NCI-H82 treated with DMSO at 0.1 percent for 48 hours (cell line): ENCODE results near the gene ROBO3.

ENCODE experiments used
- DNase-seq: peaks from one replicate; lab custom pipeline; 2025; ENCODE audit not compliant: unreplicated experiment; lab: John Stamatoyannopoulos, UW

ROBO3 gene, protein sequence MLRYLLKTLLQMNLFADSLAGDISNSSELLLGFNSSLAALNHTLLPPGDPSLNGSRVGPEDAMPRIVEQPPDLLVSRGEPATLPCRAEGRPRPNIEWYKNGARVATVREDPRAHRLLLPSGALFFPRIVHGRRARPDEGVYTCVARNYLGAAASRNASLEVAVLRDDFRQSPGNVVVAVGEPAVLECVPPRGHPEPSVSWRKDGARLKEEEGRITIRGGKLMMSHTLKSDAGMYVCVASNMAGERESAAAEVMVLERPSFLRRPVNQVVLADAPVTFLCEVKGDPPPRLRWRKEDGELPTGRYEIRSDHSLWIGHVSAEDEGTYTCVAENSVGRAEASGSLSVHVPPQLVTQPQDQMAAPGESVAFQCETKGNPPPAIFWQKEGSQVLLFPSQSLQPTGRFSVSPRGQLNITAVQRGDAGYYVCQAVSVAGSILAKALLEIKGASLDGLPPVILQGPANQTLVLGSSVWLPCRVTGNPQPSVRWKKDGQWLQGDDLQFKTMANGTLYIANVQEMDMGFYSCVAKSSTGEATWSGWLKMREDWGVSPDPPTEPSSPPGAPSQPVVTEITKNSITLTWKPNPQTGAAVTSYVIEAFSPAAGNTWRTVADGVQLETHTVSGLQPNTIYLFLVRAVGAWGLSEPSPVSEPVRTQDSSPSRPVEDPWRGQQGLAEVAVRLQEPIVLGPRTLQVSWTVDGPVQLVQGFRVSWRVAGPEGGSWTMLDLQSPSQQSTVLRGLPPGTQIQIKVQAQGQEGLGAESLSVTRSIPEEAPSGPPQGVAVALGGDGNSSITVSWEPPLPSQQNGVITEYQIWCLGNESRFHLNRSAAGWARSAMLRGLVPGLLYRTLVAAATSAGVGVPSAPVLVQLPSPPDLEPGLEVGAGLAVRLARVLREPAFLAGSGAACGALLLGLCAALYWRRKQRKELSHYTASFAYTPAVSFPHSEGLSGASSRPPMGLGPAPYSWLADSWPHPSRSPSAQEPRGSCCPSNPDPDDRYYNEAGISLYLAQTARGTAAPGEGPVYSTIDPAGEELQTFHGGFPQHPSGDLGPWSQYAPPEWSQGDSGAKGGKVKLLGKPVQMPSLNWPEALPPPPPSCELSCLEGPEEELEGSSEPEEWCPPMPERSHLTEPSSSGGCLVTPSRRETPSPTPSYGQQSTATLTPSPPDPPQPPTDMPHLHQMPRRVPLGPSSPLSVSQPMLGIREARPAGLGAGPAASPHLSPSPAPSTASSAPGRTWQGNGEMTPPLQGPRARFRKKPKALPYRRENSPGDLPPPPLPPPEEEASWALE (N-terminal part only)

DNA sequence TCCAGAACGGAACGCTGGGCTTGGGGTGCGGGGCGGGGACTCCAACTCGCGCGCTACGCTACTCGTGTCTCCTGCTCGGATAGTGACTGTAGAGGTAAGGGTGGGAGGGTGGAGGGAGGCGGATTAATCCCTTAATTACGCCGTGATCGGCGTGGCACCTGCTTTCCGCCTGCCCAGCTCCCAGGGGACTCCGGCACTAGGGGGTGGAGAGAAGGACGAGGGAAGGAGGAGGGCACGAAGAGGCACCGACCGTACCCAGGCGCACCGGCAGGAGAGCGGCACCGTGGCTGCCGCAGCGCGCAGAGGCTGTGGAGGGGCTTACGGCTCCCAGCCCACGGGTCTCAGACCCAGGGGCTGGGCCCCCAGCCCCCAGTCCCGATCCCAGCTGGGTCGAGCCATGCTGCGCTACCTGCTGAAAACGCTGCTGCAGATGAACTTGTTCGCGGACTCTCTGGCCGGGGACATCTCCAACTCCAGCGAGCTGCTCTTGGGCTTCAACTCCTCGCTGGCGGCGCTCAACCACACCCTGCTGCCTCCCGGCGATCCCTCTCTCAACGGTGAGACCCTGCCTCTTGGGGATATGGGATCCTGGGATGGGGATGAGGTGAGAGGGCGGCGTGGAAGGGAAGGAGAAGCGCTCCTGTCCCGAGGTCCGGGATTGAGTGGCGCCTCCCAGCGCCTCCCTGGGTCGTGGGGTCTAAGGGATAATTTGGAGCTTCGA, at the start of gene ROBO3:
Gene ROBO3, plus strand, starts transcription at position 252 of the 721 bp plus-strand sequence. Its CDS starts 146 bp downstream, at position 398.
- peak; percentile 13 for DNase-seq

DNA sequence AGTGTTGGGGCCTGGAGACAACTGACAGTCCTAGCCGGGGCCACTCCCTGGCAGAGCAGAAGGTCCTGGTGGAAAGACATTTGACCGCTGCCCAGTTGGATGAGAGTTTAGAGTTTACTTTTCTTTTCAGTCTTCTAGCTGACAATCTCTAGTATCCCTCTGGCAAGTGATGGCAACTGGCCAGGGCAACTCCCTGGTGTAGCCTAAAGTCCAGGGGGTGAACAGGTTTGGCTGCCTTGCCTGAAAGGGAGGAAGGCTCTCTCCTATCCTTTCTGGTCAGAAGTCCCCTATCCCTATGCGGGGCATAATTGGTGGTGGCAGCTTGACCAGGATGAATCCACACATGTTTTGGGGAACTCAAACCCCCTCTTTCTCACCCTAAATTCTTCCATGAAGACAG, 48.2 kb upstream of the ROBO3 start:
- DNase-seq: no peak

DNA sequence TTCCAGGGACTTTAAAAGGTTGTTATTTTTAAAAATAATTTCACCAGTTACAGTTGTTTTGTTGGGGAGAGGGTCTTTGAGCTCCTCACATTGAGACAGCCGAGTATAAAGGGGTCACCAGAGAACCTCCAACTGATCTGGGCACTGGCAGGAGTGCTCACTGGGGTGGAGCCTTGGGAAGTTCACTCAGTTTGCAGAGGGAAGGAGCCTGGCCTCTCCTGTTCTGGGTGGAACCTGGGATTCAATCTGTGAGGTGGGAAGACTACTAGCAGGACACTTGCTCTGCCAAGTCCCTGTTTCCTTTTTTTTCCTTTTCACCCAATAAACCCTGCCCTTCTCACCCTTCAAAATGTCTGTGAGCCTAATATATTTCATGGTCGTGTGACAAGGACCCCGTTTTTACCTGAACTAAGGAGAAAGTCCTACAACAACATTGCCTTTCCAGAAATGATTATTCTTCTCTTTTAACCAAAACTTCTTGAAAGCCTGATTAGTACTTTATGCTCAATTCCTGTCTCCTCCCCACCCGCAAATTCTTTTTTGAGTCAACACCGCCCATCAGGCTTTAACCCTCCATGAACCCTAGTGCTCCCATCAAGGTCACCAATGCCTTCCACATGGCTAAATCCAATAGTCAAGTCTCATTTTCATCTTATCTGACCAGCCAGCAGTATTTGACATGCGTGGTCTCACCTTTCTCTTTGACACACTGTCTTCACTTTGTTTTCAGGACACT, 43.1 kb upstream of the ROBO3 start:
- DNase-seq: no peak

DNA sequence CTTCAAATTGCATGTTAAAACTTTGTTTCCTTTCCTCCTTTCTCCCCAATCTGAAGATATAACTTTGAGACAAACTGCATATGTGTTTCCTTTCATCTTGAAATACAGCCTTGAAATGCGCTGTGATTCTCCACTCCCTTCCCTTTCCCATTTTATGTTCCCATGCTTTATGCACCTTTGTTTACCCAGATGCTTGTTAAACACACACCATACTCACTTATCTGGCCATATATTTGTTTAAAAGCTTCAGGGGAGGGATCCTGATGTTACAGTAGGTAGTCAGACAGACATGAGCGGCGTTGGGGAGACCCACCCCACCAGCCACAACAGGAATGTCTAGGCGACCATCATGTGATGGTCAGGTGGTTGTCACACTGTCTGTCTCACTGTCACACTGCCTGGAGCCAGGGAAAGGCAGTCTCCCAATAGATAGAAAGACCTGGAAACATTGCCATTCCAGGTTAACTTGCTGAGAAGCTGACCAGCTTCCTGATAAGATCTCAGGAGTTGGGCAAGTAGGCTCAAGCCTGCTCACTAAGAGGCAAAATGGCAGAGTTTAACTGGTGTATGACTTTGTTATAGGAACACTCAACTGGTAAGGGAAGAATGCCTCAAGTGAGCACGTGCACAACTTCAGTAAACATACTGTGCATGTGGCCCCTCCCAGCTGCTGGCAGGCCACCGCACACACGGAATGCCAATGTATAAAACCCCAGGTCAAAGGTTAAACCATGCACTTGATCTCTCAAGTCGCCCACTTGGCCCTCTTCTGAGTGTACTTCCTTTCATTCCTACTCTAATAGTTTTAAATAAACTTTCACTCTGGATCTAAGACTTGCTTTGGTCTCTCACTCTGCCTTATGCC, 41.5 kb upstream of the ROBO3 start:
- no peak for DNase-seq

DNA sequence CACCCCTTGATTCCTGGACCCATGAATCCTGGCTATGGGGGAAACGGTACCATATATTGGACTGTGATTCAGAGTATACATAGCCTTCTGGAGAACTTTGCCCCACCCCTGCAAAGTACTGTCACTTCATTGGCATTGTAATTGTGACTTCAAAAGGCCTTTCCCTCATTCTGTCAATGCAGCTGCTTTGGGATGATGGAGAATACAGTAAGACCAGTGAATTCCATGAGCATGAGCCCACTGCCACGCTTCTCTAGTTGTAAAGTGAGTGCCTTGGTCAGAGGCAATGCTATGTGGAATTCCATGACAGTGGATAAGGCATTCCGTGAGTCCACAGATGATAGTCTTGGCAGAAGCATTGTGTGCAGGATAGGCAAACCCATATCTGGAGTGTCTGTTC, 39.4 kb upstream of the ROBO3 start:
- no peak for DNase-seq

DNA sequence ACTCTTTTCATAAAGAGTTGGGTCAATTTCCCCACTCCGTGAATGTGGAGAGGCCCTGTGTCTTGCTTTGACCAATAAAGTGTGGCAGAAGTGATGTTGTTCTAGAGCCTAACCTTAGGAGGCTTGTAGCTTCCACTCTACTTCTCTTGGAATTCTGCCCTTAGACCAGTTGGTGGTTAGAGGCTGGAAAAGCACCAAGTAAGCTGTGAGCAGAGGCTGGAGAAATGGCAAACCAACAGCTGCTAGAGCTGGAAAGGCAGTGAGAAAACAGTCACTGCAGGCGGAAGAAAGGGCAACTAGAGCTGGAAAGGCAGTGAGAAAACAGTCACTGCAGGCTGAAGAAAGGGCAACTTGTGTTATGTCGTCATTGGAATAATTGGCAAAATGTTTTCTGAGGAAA, 35.2 kb upstream of the ROBO3 start:
- no peak for DNase-seq

DNA sequence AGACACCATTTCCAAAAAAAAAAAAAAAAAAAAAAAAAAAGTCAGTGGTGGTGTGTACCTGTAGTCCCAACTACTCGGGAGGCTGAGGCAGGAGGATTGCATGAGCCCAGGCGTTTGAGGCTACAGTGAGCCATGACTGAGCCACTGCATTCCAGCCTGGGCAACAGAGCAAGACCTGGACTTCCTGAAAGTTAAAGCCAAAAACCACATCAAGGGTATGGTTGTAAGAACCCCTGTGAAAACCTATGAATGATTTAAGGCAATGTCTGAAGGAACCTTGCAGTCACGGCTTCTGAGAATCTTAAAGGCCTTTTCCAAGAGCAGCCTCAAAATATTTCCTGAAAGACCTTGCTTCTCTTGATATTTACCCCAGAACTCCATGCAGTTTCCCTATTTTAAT, 34.5 kb upstream of the ROBO3 start:
- DNase-seq: no peak

DNA sequence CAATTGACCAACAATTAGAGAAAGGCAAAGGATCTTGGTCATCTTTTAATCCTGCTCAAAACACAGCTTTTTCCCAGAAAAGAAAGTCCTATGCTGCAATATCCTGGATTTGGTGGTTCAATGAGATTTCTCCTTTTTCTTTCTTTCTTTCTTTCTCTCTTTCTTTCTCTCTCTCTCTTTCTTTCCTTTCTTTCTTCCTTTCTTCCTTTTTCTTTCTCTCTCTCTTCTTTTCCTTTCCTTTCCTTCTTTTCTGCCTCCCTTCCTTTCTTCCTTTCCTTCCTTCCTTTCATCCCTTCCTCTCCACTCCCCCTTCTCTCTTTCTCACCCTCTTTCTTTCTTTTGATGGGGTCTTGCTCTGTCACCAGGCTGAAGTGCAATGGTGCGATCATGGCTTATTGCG, 33.3 kb upstream of the ROBO3 start:
- no peak for DNase-seq

DNA sequence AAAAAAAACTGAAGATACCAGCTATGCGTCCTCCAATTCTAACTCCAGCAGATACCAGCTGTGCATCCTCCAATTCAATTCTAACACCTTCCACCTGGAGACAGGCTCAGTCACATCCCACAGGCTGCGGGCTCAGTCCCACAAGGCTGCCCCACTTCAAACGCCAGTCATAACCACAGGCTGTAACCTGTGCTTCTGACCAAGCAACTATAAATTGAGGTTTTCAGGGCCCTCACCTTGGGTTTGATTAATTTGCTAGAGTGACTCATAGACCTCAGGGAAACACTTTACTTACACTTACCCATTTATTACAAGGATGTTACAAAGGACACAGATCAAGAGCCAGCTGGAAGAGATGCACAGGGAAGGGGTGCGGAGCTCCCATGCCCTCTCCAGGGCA, 32.7 kb upstream of the ROBO3 start:
- DNase-seq: no peak

DNA sequence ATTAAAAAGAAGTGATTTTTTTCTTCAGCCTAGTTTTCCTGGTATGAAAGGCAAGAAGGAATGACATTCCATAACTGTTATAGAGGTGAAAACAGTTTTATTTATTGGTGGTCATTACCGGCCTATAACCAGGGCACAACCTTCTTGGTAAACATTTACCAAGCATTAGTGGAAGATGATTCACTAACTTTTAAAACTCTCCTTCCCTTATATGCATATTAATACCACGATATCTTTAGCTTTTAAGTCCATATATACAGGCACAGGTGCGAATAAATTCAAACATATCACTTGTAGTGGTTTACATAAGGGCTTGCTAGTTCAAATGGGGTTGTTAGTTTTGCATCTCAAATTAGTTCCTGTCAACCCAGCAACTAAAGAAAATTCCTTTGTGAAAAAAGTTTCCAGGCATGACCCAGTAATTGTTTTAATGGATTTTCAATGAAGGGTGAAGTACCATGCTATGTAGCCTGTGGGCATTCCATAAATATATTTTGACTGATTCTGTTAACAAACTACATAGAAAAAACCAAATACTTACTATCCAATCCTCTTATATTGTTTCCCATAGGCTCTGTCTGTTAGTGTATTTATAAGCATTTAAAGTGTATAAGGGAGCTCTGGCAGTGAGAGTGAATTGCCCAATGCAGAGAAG, 30.6 kb upstream of the ROBO3 start:
- no peak for DNase-seq

DNA sequence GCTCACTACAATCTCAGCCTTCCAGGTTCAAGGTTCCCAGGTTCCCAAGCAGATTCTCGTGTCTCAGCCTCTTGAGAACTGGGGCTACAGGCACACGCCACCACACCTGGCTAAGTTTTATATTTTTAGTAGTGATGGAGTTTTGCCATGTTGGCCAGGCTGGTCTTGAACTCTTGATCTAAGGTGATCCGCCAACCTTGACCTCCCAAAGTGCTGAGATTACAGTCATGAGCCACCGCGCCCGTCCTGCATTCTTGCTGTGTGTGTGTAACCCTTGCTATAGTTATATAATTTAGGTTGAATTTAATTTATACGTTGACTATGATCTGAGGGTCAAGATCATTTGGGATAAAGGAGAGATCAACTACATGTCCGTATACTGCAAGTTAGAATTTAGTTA, 29.3 kb upstream of the ROBO3 start:
- DNase-seq: no peak

DNA sequence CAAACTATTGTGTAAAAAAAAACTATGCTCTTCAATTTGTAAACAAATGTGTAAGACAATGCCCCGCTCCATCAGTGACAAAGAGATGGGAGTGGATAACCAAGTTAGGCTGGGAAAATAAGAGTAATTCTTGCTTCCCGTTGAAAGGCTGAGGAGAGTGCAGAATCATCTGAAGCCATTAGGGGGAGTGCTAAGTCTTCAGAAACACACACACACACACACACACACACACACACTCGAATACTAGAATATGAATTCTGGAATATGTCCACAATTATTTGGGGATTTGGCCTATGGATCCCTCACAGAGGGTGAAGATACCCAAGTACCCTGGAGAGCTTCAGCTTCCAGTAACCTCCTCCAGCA, 27.8 kb upstream of the ROBO3 start:
- DNase-seq: peak; percentile 71

DNA sequence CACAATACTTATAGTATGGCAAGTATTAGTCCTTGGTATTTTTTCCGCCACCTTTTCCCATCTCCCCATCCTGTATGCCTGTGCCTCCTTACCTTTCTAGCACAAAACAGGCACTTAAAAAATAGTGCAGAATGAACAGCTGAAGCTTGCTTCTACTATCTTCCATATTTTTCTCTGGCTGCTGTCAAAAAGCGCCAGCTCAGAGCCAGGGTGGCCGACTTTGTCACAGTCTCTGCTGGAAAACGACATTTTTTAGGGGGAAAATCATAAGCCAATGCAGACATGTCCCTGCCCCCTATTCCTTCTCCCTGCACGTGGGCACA, 26.5 kb upstream of the ROBO3 start:
- no peak for DNase-seq

DNA sequence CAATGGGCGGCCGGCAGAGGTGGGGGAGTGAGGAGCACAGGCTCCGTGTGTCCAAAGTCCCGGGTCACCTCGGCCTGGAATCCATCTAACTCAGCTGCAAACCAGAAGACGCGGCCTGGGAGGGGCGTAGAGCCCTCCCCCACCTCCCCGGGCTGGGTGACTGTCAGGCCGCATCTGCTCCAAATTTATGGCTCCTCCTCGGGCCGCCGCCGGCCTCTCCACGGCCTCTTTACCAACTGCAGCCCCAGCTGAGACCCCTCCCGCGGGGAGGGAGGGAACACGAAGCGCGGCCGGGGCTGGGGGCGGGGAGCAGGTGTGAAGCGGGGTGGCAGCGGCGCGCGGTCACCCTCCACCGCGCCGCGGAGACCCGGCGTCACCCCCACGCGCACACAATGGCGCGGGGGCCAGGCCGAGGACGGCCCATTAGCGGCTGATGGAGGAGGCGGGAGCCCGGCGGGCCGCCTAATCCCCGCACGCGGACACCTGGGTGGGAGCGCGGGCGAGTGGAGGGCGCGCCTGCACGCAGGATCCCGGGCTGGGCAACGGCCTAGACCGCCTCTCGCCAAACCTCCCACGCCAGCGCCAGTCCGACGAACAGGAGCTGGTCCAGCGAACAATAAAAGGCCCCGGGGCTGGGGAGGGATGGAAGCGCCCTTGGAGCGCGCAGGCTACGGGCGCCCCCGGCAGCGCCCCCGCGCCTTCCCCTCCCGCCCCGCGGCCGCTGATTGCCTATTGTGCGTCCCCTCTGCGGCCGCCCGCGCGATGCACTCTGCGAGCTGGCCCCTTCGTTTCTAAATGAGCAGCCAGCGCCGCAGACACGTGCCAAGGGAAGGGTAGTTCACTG, 25.9 kb upstream of the ROBO3 start:
- DNase-seq: no peak

DNA sequence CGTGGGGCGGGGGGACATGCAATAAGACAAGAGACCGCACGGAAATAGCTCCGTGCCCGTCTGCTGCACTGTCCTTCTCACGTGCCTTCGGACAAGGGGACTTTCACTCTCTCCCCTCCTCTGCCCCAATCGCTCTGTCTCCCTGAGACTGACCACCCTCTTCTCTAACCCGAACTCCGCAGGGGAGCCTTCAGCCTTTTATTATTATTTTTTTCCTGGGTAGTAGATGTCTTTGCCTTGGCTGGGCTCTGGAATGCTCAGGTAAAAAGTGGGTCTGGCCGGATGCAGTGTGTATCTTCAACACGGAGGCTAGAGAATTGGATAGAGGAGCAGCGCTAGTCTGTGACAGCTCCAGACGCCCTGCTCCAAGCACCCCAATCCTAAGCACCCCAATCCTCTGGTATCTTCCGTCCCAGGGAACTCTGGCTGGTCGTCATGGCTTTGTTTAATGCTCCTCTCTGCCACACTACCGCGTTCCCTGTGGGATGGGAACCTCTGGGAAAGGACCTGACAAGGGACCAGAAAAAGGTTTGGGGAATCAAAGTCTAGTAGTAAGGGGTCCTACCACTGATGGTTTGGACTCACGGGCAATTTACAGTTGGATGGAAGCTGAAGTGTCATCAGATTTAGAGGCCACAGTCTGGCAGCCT, 25.1 kb upstream of the ROBO3 start:
- DNase-seq: no peak

DNA sequence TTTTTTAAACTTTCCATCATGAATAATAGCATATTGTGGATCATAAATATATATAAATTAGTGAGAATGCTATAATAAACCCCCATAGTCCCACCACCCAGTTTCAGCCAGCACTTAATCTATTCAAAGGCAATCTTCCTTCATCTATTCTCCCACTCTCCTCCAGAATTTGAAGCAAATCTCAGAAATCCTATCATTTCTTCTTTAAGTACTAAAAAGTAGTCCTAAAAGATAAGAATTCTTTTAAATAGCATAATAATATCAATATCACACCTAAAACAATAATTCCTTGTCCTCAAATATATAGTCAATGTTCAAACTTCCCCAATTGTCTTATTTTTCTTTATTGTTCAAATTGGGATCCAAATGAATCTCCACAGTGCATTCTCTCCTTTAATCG, 24.6 kb upstream of the ROBO3 start:
- no peak for DNase-seq

DNA sequence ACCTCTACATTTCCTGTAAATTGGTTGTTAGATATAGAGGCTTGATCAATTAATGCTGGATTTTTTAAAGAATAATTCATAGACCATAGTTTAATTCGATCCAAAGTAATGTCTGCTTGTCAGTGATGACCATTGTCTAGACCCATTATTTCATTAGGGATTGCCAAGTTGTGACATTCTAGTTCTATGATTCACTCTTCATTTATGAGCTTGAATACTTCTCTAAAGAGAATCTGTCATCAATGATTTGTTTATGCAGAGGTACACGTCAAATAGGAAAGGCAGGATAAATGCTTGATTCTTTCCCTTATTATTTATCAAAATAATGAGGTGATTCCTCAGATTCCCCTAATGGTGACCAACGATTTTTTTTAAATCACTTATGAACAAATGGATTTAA, 24.0 kb upstream of the ROBO3 start:
- no peak for DNase-seq
